ENCODE measurements around the gene CADPS. TPM values are rescaled to one million over a fixed set of nuclear protein-coding genes. Genes with fewer than 3 reads are reported as not detected.

CADPS gene
- total RNA-seq, 2 donors from 2014 or later, result 11.7 to 20.8 TPM

- Histone ChIP-seq H3K9ac (ENCODE audit: extremely low read depth, low read length, poor library complexity, severe bottlenecking) (no peak overlapping the region), H3K27ac (ENCODE audit: low read depth, low read length) (peak overlapping the region; percentile 63), H3K4me1 (ENCODE audit: control insufficient read depth, insufficient read depth, low read length) (no peaks in the 10 kb centered on the region), H3K36me3 (ENCODE audit: control insufficient read depth, insufficient read depth, low read length) (peaks cover 7% of the 10 kb centered on the region), H3K4me3 (ENCODE audit: low read length) (no peak overlapping the region), H3K9me3 (ENCODE audit: control insufficient read depth, low read length) (no peaks in the 10 kb centered on the region), H3K27me3 (ENCODE audit: control insufficient read depth, insufficient read depth, low read length, poor library complexity, severe bottlenecking) (no peaks in the 10 kb centered on the region)
- H3K27ac Mint-ChIP-seq, result no peak overlapping the region
- no peak overlapping the region for H3K4me3 Mint-ChIP-seq
- no peaks in the 10 kb centered on the region for H3K27me3 Mint-ChIP-seq (ENCODE audit: insufficient read depth)
- peaks cover 4% of the 10 kb centered on the region for H3K36me3 Mint-ChIP-seq (ENCODE audit: low read depth)
- DNase-seq, result no peak
- no peak for TF ChIP-seq CTCF (conservative IDR thresholded peaks at IDR 0.05)
- 97 to 100% methylated on average over 2 to 5 of the region's 5 CpGs for WGBS, 2 experiments (ENCODE audit: insufficient coverage in 1 of 2, insufficient read length in 1 of 2)
- H3K4me1 Mint-ChIP-seq, result no peaks in the 10 kb centered on the region
- no peaks in the 10 kb centered on the region for H3K9me3 Mint-ChIP-seq
These were observed 288.0 kb downstream of the CADPS start for GRCh38 chr3:62587169-62587568.

- Histone ChIP-seq H3K4me3 (ENCODE audit: low read length) (no peak overlapping the region), H3K4me1 (ENCODE audit: control insufficient read depth, insufficient read depth, low read length) (no peaks in the 10 kb centered on the region), H3K27ac (ENCODE audit: low read depth, low read length) (no peak overlapping the region), H3K27me3 (ENCODE audit: control insufficient read depth, insufficient read depth, low read length, poor library complexity, severe bottlenecking) (no peaks in the 10 kb centered on the region), H3K9me3 (ENCODE audit: control insufficient read depth, low read length) (peaks cover 4% of the 10 kb centered on the region), H3K9ac (ENCODE audit: extremely low read depth, low read length, poor library complexity, severe bottlenecking) (no peak overlapping the region), H3K36me3 (ENCODE audit: control insufficient read depth, insufficient read depth, low read length) (peaks cover 10% of the 10 kb centered on the region)
- Mint-ChIP-seq H3K4me3 (no peak overlapping the region), H3K27ac (no peak overlapping the region), H3K27me3 (ENCODE audit: insufficient read depth) (no peaks in the 10 kb centered on the region), H3K9me3 (peaks cover 4% of the 10 kb centered on the region), H3K4me1 (no peaks in the 10 kb centered on the region), H3K36me3 (ENCODE audit: low read depth) (peaks cover 11% of the 10 kb centered on the region)
- WGBS, 2 experiments (ENCODE audit: insufficient coverage in 1 of 2, insufficient read length in 1 of 2), result 83 to 96% methylated on average over 1 of the region's 1 CpG
- no peak for DNase-seq
- TF ChIP-seq CTCF (conservative IDR thresholded peaks at IDR 0.05), result no peak
These were observed 288.9 kb downstream of the CADPS start for GRCh38 chr3:62586356-62586755.

- peaks cover 4% of the 10 kb centered on the region for H3K9me3 Mint-ChIP-seq
- peaks cover 10% of the 10 kb centered on the region for H3K36me3 ChIP-seq (ENCODE audit: control insufficient read depth, insufficient read depth, low read length)
- H3K27ac Mint-ChIP-seq, result peak overlapping the region; percentile 28
These were observed 289.4 kb downstream of the CADPS start for GRCh38 chr3:62585861-62586260.

More at GRCh38 chr3:62585861-62586260, 289.4 kb downstream of the CADPS start:
- H3K9me3 ChIP-seq (ENCODE audit: control insufficient read depth, low read length), result peaks cover 9% of the 10 kb centered on the region
- TF ChIP-seq CTCF (conservative IDR thresholded peaks at IDR 0.05), result no peak
- H3K27me3 ChIP-seq (ENCODE audit: control insufficient read depth, insufficient read depth, low read length, poor library complexity, severe bottlenecking), result no peaks in the 10 kb centered on the region
- no peak overlapping the region for H3K9ac ChIP-seq (ENCODE audit: extremely low read depth, low read length, poor library complexity, severe bottlenecking)
- Mint-ChIP-seq H3K4me1 (no peaks in the 10 kb centered on the region), H3K27me3 (ENCODE audit: insufficient read depth) (no peaks in the 10 kb centered on the region), H3K36me3 (ENCODE audit: low read depth) (peaks cover 12% of the 10 kb centered on the region), H3K4me3 (no peak overlapping the region)
- H3K27ac ChIP-seq (ENCODE audit: low read depth, low read length), result no peak overlapping the region
- no peaks in the 10 kb centered on the region for H3K4me1 ChIP-seq (ENCODE audit: control insufficient read depth, insufficient read depth, low read length)
- H3K4me3 ChIP-seq (ENCODE audit: low read length), result no peak overlapping the region
- DNase-seq, result no peak
- WGBS, 2 experiments (ENCODE audit: insufficient coverage in 1 of 2, insufficient read length in 1 of 2), result 71% methylated on average over 4 of the region's 4 CpGs; no CpG with 5 or more reads in 1 of the 2 experiments

All from endodermal cell (in vitro differentiated cells).